SK-N-SH (cell line): ENCODE measurements around the gene MS4A15. TPM values are rescaled to one million over a fixed set of nuclear protein-coding genes. Genes with fewer than 3 reads are reported as not detected.

Experiments used
- CTCF ChIA-PET: fragments of 300-600, 350-600 bp; formaldehyde crosslinking; extraction: SDS; loops from one replicate; lab custom pipeline; 2021; lab: Yijun Ruan, JAX
- POLR2A ChIA-PET: fragments of 350-600 bp; sonication (Branson Sonifier 250); formaldehyde crosslinking; extraction: SDS; loops from one replicate; lab custom pipeline; 2020; ENCODE audit warnings: antibody characterized with exemption, inconsistent platforms; lab: Yijun Ruan, JAX
- DNase-seq: peaks from one replicate; pipeline ENCODE4 v3.0.0; 2012
- H2AFZ ChIP-seq: fragments of 200-600 bp; sonication (generic); 2 replicates; pipeline ENCODE4 v1.8.1; 2016; ENCODE audit warnings: antibody characterized with exemption, mild to moderate bottlenecking, low read depth
- H3F3A ChIP-seq: fragments of 200-600 bp; sonication (generic); replicated peaks from 2 replicates; pipeline ENCODE3; 2016; ENCODE audit warnings: antibody characterized with exemption, mild to moderate bottlenecking; ENCODE audit not compliant: insufficient read depth
- H3K27ac ChIP-seq, 2 experiments: fragments of 200-500 bp in 1 of 2; fragments of 200-600 bp in 1 of 2; sonication (Bioruptor generic) in 1 of 2; sonication (generic), shearing (Covaris generic) in 1 of 2; 2 replicates each; pipeline versions ENCODE4 v1.5.1 to v1.6.1; 2014 to 2016; ENCODE audit warnings: low read depth in 2 of 2, inconsistent platforms in 1 of 2, low read length in 1 of 2, mild to moderate bottlenecking in 1 of 2, mixed read lengths in 1 of 2
- H3K27me3 ChIP-seq: fragments of 200-600 bp; sonication (generic), shearing (Covaris generic); 2 replicates; pipeline ENCODE4 v1.6.1; 2016; ENCODE audit warnings: mixed run types; ENCODE audit not compliant: insufficient read depth
- H3K36me3 ChIP-seq, 2 experiments: fragments of 200-500 bp in 1 of 2; fragments of 200-600 bp in 1 of 2; sonication (Bioruptor generic) in 1 of 2; sonication (generic) in 1 of 2; replicated peaks in 1 of 2; 2 replicates each; pipeline versions ENCODE3 to v1.5.1; 2014 to 2016; ENCODE audit warnings: low read length in 1 of 2, mild to moderate bottlenecking in 1 of 2; ENCODE audit not compliant: insufficient read depth in 2 of 2, control insufficient read depth in 1 of 2
- H3K4me1 ChIP-seq, 2 experiments: fragments of 200-500 bp in 1 of 2; fragments of 200-600 bp in 1 of 2; sonication (Bioruptor generic) in 1 of 2; sonication (generic), shearing (Covaris generic) in 1 of 2; 2 replicates each; pipeline versions ENCODE4 v1.5.1 to v1.6.1; 2014 to 2016; ENCODE audit warnings: low read depth in 1 of 2, low read length in 1 of 2, mixed run types in 1 of 2; ENCODE audit not compliant: insufficient read depth in 2 of 2, control insufficient read depth in 1 of 2
- H3K4me2 ChIP-seq: fragments of 200-600 bp; sonication (generic), shearing (Covaris generic); 2 replicates; pipeline ENCODE4 v1.6.1; 2017; ENCODE audit warnings: mixed run types
- H3K4me3 ChIP-seq, 2 experiments: fragments of 200-500 bp in 1 of 2; fragments of 200-600 bp in 1 of 2; sonication (Bioruptor generic) in 1 of 2; sonication (generic), shearing (Covaris generic) in 1 of 2; 2 replicates each; pipeline versions ENCODE4 v1.5.1 to v1.8.1; 2014 to 2016; ENCODE audit warnings: low read depth in 2 of 2, inconsistent platforms in 1 of 2, low read length in 1 of 2, mild to moderate bottlenecking in 1 of 2, mixed read lengths in 1 of 2, moderate library complexity in 1 of 2
- H3K79me2 ChIP-seq: fragments of 200-600 bp; sonication (generic); 2 replicates; pipeline ENCODE4 v1.8.1; 2017; ENCODE audit warnings: mild to moderate bottlenecking; ENCODE audit not compliant: insufficient read depth
- H3K9ac ChIP-seq: fragments of 200-600 bp; sonication (generic); 2 replicates; pipeline ENCODE4 v1.6.1; 2017; ENCODE audit warnings: mixed run types
- H3K9me2 ChIP-seq: fragments of 200-600 bp; sonication (generic); 2 replicates; pipeline ENCODE4 v1.6.1; 2017; ENCODE audit warnings: mixed run types
- H3K9me3 ChIP-seq: fragments of 200-600 bp; sonication (generic); 2 replicates; pipeline ENCODE4 v1.6.1; 2017; ENCODE audit warnings: mixed run types, mild to moderate bottlenecking, moderate library complexity
- H4K20me1 ChIP-seq: fragments of 200-600 bp; sonication (generic); 2 replicates; pipeline ENCODE4 v1.6.1; 2017; ENCODE audit warnings: mild to moderate bottlenecking, mixed run types; ENCODE audit not compliant: insufficient read depth
- ELF1 ChIP-seq: IDR thresholded peaks from 2 replicates; pipeline ENCODE4 v1.4.0; 2012
- EP300 ChIP-seq, 2 experiments: IDR thresholded peaks; 2 replicates each; pipeline versions ENCODE4 v1.4.0 to v1.6.1; 2012; ENCODE audit warnings: borderline replicate concordance in 1 of 2, low read depth in 1 of 2, low read length in 1 of 2
- GABPA ChIP-seq: IDR thresholded peaks from 2 replicates; pipeline ENCODE4 v1.4.0; 2012; ENCODE audit warnings: low read depth, mild to moderate bottlenecking
- GATA2 ChIP-seq: sonication (generic); formaldehyde crosslinking; IDR thresholded peaks from 2 replicates; pipeline ENCODE4 v1.5.0; 2020; ENCODE audit warnings: mild to moderate bottlenecking, missing genetic modification reagents
- JUND ChIP-seq: IDR thresholded peaks from 2 replicates; pipeline ENCODE4 v1.4.0; 2012
- MEF2A ChIP-seq: IDR thresholded peaks from 2 replicates; pipeline ENCODE4 v1.4.0; 2012; ENCODE audit warnings: low read depth, borderline replicate concordance
- NRF1 ChIP-seq: IDR thresholded peaks from 2 replicates; pipeline ENCODE4 v1.6.1; 2012; ENCODE audit warnings: low read depth, mild to moderate bottlenecking, low read length
- RCOR1 ChIP-seq: fragments of 150-350 bp; IDR thresholded peaks from 2 replicates; pipeline ENCODE4 v1.6.1; 2017; ENCODE audit warnings: antibody characterized with exemption, low read length
- RXRA ChIP-seq: IDR thresholded peaks from 2 replicates; pipeline ENCODE4 v1.4.0; 2012; ENCODE audit warnings: low read depth, mild to moderate bottlenecking, borderline replicate concordance
- TAF1 ChIP-seq: IDR thresholded peaks from 2 replicates; pipeline ENCODE4 v1.6.1; 2012; ENCODE audit warnings: low read depth, mild to moderate bottlenecking, low read length, moderate library complexity, borderline replicate concordance
- WGBS: methylation state at CpG from one replicate; pipeline ENCODE4 v1.1.6; 2017; ENCODE audit warnings: low lambda C conversion rate; 5-methylcytosine and 5-hydroxymethylcytosine counted together
- polyA plus RNA-seq, 3 experiments: library from polyadenylated mRNA; depleted of rRNA; stranded (reverse); fragments of >200 nt; gene quantifications; 2 replicates each; pipeline ENCODE4 v1.2.3, GENCODE V29; 2012
- TF ChIP-seq, protein P1 (sequence below): fragments of 200-600 bp; sonication (generic); IDR thresholded peaks from 2 replicates; pipeline ENCODE4 v1.6.1; 2017; ENCODE audit warnings: antibody characterized with exemption, mild to moderate bottlenecking, moderate library complexity
- TF ChIP-seq, protein P2 (sequence below): fragments of 150-350 bp; IDR thresholded peaks from 2 replicates; pipeline ENCODE4 v1.6.1; 2017; ENCODE audit warnings: antibody characterized with exemption, low read length, low read depth, borderline replicate concordance
- TF ChIP-seq, protein P3 (sequence below): IDR thresholded peaks from 2 replicates; pipeline ENCODE4 v1.4.0; 2012; ENCODE audit warnings: low read depth, borderline replicate concordance

MS4A15 gene
- polyA plus RNA-seq, 1 of the 3 experiments (the other 2 are of a cell fraction): not detected

DNA sequence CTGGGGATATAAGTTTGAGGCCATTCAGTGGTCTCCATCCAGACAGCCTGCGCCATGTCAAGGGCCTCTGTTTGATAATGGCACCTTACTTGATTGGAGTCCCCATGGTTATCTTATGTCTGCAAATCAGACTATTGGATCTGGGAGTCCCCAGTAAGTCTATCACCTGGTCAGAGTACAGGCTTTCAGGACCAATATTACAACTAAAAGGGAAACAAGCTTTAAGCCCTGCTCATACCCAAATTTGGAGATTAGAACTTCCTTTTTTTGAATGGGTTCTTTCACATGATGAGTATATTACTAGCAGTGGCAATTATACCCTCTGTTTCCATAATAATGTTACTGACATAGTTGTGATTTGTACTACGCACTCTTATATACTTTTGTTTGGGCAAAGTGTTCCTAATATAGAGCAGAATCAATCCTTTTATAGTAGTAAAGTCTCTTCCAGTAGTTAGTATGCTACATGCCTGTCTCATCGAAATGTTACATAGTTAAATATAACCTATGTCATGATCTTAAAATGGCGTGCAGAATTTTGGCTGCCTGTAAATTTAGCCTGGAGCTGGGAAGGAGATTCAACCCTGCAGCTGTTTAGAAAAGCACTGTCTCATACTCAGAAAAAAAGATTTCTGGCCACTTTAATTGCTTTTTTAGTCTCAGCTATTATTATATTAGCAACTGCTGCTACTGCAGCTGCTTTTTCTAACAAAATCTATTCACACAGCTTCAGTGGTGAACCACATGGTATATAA is 4.9 kb downstream of the MS4A15 start:
- Histone ChIP-seq H3K4me2 (no peak overlapping the region), H2AFZ (no peak overlapping the region), H3K9me2 (no peaks in the 10 kb centered on the region), H3K27me3 (peaks cover 73% of the 10 kb centered on the region), H3K79me2 (no peaks in the 10 kb centered on the region), H3F3A (no peaks in the 10 kb centered on the region), H3K9ac (no peak overlapping the region), H3K4me1 (no peaks in the 10 kb centered on the region), H3K27ac (no peak overlapping the region), H3K36me3 (no peaks in the 10 kb centered on the region), H3K9me3 (no peaks in the 10 kb centered on the region), H4K20me1 (no peaks in the 10 kb centered on the region), H3K4me3 (no peak overlapping the region)
- CTCF ChIA-PET: interaction anchor here (1.7 to 4.1 kb wide), 2 partner anchors 7 to 13 kb away, joined by 4 to 67 read pairs; no protein-coding TSS in a partner anchor
- no peak for TF ChIP-seq ELF1
- TF ChIP-seq NRF1: no peak
- no peak for TF ChIP-seq GATA2 (CRISPR knock-in tag)
- no peak for TF ChIP-seq RXRA
- TF ChIP-seq RCOR1: no peak
- TF ChIP-seq, protein P1, sequence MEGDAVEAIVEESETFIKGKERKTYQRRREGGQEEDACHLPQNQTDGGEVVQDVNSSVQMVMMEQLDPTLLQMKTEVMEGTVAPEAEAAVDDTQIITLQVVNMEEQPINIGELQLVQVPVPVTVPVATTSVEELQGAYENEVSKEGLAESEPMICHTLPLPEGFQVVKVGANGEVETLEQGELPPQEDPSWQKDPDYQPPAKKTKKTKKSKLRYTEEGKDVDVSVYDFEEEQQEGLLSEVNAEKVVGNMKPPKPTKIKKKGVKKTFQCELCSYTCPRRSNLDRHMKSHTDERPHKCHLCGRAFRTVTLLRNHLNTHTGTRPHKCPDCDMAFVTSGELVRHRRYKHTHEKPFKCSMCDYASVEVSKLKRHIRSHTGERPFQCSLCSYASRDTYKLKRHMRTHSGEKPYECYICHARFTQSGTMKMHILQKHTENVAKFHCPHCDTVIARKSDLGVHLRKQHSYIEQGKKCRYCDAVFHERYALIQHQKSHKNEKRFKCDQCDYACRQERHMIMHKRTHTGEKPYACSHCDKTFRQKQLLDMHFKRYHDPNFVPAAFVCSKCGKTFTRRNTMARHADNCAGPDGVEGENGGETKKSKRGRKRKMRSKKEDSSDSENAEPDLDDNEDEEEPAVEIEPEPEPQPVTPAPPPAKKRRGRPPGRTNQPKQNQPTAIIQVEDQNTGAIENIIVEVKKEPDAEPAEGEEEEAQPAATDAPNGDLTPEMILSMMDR: no peak
- TF ChIP-seq JUND: no peak
- TF ChIP-seq EP300 (IDR thresholded peaks at IDR 0.05; ENCODE audit: borderline replicate concordance in 1 of 2, low read depth in 1 of 2, low read length in 1 of 2): no peak
- no peak for TF ChIP-seq MEF2A
- TF ChIP-seq, protein P2, sequence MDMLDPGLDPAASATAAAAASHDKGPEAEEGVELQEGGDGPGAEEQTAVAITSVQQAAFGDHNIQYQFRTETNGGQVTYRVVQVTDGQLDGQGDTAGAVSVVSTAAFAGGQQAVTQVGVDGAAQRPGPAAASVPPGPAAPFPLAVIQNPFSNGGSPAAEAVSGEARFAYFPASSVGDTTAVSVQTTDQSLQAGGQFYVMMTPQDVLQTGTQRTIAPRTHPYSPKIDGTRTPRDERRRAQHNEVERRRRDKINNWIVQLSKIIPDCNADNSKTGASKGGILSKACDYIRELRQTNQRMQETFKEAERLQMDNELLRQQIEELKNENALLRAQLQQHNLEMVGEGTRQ: no peak
- TF ChIP-seq TAF1: no peak
- no peak for TF ChIP-seq GABPA
- TF ChIP-seq, protein P3, sequence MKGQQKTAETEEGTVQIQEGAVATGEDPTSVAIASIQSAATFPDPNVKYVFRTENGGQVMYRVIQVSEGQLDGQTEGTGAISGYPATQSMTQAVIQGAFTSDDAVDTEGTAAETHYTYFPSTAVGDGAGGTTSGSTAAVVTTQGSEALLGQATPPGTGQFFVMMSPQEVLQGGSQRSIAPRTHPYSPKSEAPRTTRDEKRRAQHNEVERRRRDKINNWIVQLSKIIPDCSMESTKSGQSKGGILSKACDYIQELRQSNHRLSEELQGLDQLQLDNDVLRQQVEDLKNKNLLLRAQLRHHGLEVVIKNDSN: no peak
- POLR2A ChIA-PET: no interaction called here
- WGBS: 9% methylated on average over 4 of the region's 4 CpGs
- DNase-seq: no peak
